GM12878 (cell line): ENCODE measurements around the gene SBF1. TPM values are rescaled to one million over a fixed set of nuclear protein-coding genes. Genes with fewer than 3 reads are reported as not detected.

ENCODE experiments used
- ATAC-seq: fragments of 200-7000 bp; cut with Tn5 transposase; 3 replicates; pipeline ENCODE4 v1.9.1; 2020; ENCODE audit warnings: mild to moderate bottlenecking, moderate library complexity
- BruUV-seq: library from RNA; stranded (reverse); fragments of 400-500 nt; replicated peaks from 2 replicates; lab custom pipeline; 2021; lab: Mats Ljungman, UMichigan
- CTCF ChIA-PET: fragments of 300-600 bp; sonication (Branson Sonifier 250); formaldehyde crosslinking; extraction: SDS; loops from one replicate; lab custom pipeline; 2021; ENCODE audit warnings: inconsistent platforms; lab: Yijun Ruan, JAX
- POLR2A ChIA-PET: fragments of 350-600 bp; formaldehyde crosslinking; extraction: SDS; loops from one replicate; lab custom pipeline; 2021; ENCODE audit warnings: inconsistent platforms; lab: Charles Lee
- RAD21 ChIA-PET: fragments of 300-600 bp; sonication (Branson Sonifier 250); formaldehyde crosslinking; loops from one replicate; lab custom pipeline; 2023; ENCODE audit warnings: antibody characterized with exemption; ENCODE audit not compliant: unreplicated experiment; lab: Charles Lee
- SMC1A ChIA-PET: fragments of 300-600 bp; sonication (Branson Sonifier 250); formaldehyde crosslinking; loops from one replicate; lab custom pipeline; 2023; ENCODE audit not compliant: unreplicated experiment, uncharacterized antibody; lab: Charles Lee
- DNase-seq: peaks from one replicate; pipeline ENCODE4 v3.0.0-alpha.2; 2011; ENCODE audit warnings: low read depth, low spot score
- FAIRE-seq: peaks from 3 replicates; lab custom pipeline; 2011; peaks lifted over from hg19 to GRCh38; lab: Jason Lieb, UNC
- H2AFZ ChIP-seq: 2 replicates; pipeline ENCODE4 v1.6.0; 2011; ENCODE audit warnings: low read depth, low read length, control low read depth; ENCODE audit not compliant: control insufficient read depth
- H3K27ac ChIP-seq: 2 replicates; pipeline ENCODE4 v1.5.1; 2011; ENCODE audit warnings: control low read depth; ENCODE audit not compliant: control insufficient read depth, insufficient read depth
- H3K27me3 ChIP-seq, 2 experiments: replicated peaks in 1 of 2; 2 replicates each; pipeline versions ENCODE4 v1.6.0 to v1.6.1; 2011; ENCODE audit warnings: low read length in 1 of 2; ENCODE audit not compliant: control insufficient read depth in 2 of 2, insufficient read depth in 2 of 2
- H3K36me3 ChIP-seq, 2 experiments: 2 replicates each; pipeline ENCODE4 v1.5.1; 2011; ENCODE audit warnings: low read length in 1 of 2; ENCODE audit not compliant: control insufficient read depth in 2 of 2, insufficient read depth in 2 of 2
- H3K4me1 ChIP-seq: 2 replicates; pipeline ENCODE4 v1.6.1; 2011; ENCODE audit warnings: mild to moderate bottlenecking, low read length, moderate library complexity, mixed read lengths; ENCODE audit not compliant: control insufficient read depth, insufficient read depth
- H3K4me2 ChIP-seq: 2 replicates; pipeline ENCODE4 v1.6.0; 2011; ENCODE audit warnings: control low read depth; ENCODE audit not compliant: control insufficient read depth, insufficient read depth
- H3K4me3 ChIP-seq: fragments of 200-600 bp; sonication (generic); 2 replicates; pipeline ENCODE4 v1.5.1; 2016
- H3K79me2 ChIP-seq: 2 replicates; pipeline ENCODE4 v1.6.0; 2011; ENCODE audit warnings: low read length; ENCODE audit not compliant: control insufficient read depth, insufficient read depth
- H3K9ac ChIP-seq: 2 replicates; pipeline ENCODE4 v1.8.0; 2011; ENCODE audit warnings: low read length, control low read depth, mixed read lengths; ENCODE audit not compliant: control insufficient read depth, insufficient read depth
- H3K9me3 ChIP-seq: replicated peaks from 3 replicates; pipeline ENCODE4 v1.5.1; 2011; ENCODE audit warnings: mild to moderate bottlenecking, low read length; ENCODE audit not compliant: control insufficient read depth, insufficient read depth
- H4K20me1 ChIP-seq: 2 replicates; pipeline ENCODE4 v1.6.0; 2011; ENCODE audit not compliant: control insufficient read depth, insufficient read depth
- ATF3 ChIP-seq: IDR thresholded peaks from 2 replicates; pipeline ENCODE4 v1.6.1; 2011; ENCODE audit warnings: low read depth, mild to moderate bottlenecking, low read length, moderate library complexity, borderline replicate concordance; ENCODE audit errors: extremely low read depth
- BHLHE40 ChIP-seq, 2 experiments: fragments of 450-650 bp in 1 of 2; IDR thresholded peaks; 2 replicates each; pipeline ENCODE4 v1.6.1; 2011 to 2017; ENCODE audit warnings: low read depth in 2 of 2, borderline replicate concordance in 1 of 2, improper control_type of control experiment in 1 of 2, low read length in 1 of 2, mild to moderate bottlenecking in 1 of 2
- FOXM1 ChIP-seq: IDR thresholded peaks from 2 replicates; pipeline ENCODE4 v1.6.1; 2012; ENCODE audit warnings: low read depth, mild to moderate bottlenecking, inconsistent platforms, low read length, moderate library complexity
- HDAC2 ChIP-seq: fragments of 200-600 bp; sonication (generic); IDR thresholded peaks from 2 replicates; pipeline ENCODE4 v1.6.1; 2017
- HDGF ChIP-seq: fragments of 450-650 bp; IDR thresholded peaks from 2 replicates; pipeline ENCODE4 v1.6.1; 2016; ENCODE audit warnings: antibody characterized with exemption
- IRF4 ChIP-seq: IDR thresholded peaks from 2 replicates; pipeline ENCODE4 v1.6.1; 2011; ENCODE audit warnings: low read depth, low read length
- MAX ChIP-seq: IDR thresholded peaks from 2 replicates; pipeline ENCODE4 v1.6.1; 2012; ENCODE audit warnings: low read depth, low read length, improper control_type of control experiment
- MYC ChIP-seq: IDR thresholded peaks from 2 replicates; pipeline ENCODE4 v1.6.1; 2011; ENCODE audit warnings: mild to moderate bottlenecking, low read length, moderate library complexity, inconsistent platforms; ENCODE audit not compliant: insufficient read depth, insufficient replicate concordance, insufficient read length, severe bottlenecking
- NKRF ChIP-seq: fragments of 450-650 bp; conservative IDR thresholded peaks from 2 replicates; pipeline ENCODE4 v1.6.1; 2017; ENCODE audit warnings: mild to moderate bottlenecking, moderate library complexity
- SIX5 ChIP-seq: IDR thresholded peaks from 2 replicates; pipeline ENCODE4 v1.6.1; 2011; ENCODE audit warnings: mild to moderate bottlenecking, low read depth, low read length, moderate library complexity; ENCODE audit not compliant: severe bottlenecking
- SPI1 ChIP-seq: IDR thresholded peaks from 2 replicates; pipeline ENCODE4 v1.6.1; 2011; ENCODE audit warnings: low read depth, mild to moderate bottlenecking, low read length, moderate library complexity, borderline replicate concordance; ENCODE audit not compliant: insufficient read depth
- TARDBP ChIP-seq: IDR thresholded peaks from 2 replicates; pipeline ENCODE4 v1.6.1; 2016; ENCODE audit warnings: borderline replicate concordance
- TCF12 ChIP-seq: IDR thresholded peaks from 2 replicates; pipeline ENCODE4 v1.6.1; 2011; ENCODE audit warnings: low read depth, mild to moderate bottlenecking, low read length
- TCF7 ChIP-seq: IDR thresholded peaks from 2 replicates; pipeline ENCODE4 v1.6.1; 2014; ENCODE audit warnings: antibody characterized with exemption, borderline replicate concordance
- ZBTB33 ChIP-seq: fragments of 450-650 bp; IDR thresholded peaks from 2 replicates; pipeline ENCODE4 v1.6.1; 2017; ENCODE audit warnings: mild to moderate bottlenecking
- ZNF217 ChIP-seq: fragments of 450-650 bp; IDR thresholded peaks from 2 replicates; pipeline ENCODE4 v1.6.1; 2017; ENCODE audit warnings: antibody characterized with exemption, mild to moderate bottlenecking
- ZNF384 ChIP-seq: IDR thresholded peaks from 2 replicates; pipeline ENCODE4 v1.6.1; 2012; ENCODE audit warnings: low read depth, mild to moderate bottlenecking, low read length, improper control_type of control experiment, borderline replicate concordance
- WGBS: methylation state at CpG from one replicate; pipeline ENCODE4 v1.1.6; 2016; ENCODE audit warnings: low lambda C conversion rate; ENCODE audit not compliant: insufficient replicate concordance, insufficient coverage; ENCODE audit errors: missing lambda C conversion rate; 5-methylcytosine and 5-hydroxymethylcytosine counted together
- in situ Hi-C: fragments of 300-500 bp; cut with MboI; formaldehyde crosslinking; loops from 9 replicates; pipeline ENCODE4 v1.14.3; 2018; ENCODE audit warnings: mixed read lengths
- intact Hi-C: fragments of 100-400 bp; cut with micrococcal nuclease; formaldehyde crosslinking; loops from one replicate; pipeline ENCODE4 v1.14.2; 2022; ENCODE audit not compliant: unreplicated experiment
- polyA plus RNA-seq, 11 experiments: library from polyadenylated mRNA; depleted of rRNA in 4 of 11; unstranded in 6 of 11; stranded (reverse) in 5 of 11; fragments of >200 nt; fragmentation: Nextera tagmentation in 4 of 11; fragmentation: Illumina TruSeq in 1 of 11; extraction: Ambion mirVana in 4 of 11; extraction: Trizol in 1 of 11; gene quantifications; 1 replicate in 1 of 11; 2 replicates in 10 of 11; pipeline versions ENCODE4 v1.2.1 to v1.2.3, GENCODE V29; 2011 to 2016; ENCODE audit warnings: inconsistent platforms in 2 of 11, missing spikeins in 2 of 11, low read depth in 1 of 11
- total RNA-seq, 4 experiments: library from RNA; depleted of rRNA in 3 of 4; stranded (reverse); fragments of >200 nt in 3 of 4; fragmentation: Illumina TruSeq in 1 of 4; extraction: Trizol in 1 of 4; gene quantifications; 2 replicates each; pipeline versions ENCODE4 v1.2.1 to v1.2.3, GENCODE V29; 2013 to 2021

SBF1 gene
- total and polyA plus RNA-seq, 10 of the 15 experiments (the other 5 are each of a cell fraction or from before 2014, with no cell fraction given): 0.23 to 95.0 (median 17.8) TPM

- TF ChIP-seq NKRF (no peak), ATF3 (no peak), MYC (no peak), TARDBP (no peak), TCF7 (no peak)
These were observed 54.8 kb downstream of the SBF1 start (continued) for GRCh38 chr22:50420015-50420414.

- Histone ChIP-seq H3K27me3 (no peaks in the 10 kb centered on the region), H3K36me3 (peaks cover 31 to 47% of the 10 kb centered on the region in 2 experiments), H4K20me1 (no peaks in the 10 kb centered on the region), H2AFZ (no peak overlapping the region), H3K4me1 (no peaks in the 10 kb centered on the region), H3K79me2 (no peaks in the 10 kb centered on the region), H3K9ac (no peak overlapping the region), H3K4me2 (no peak overlapping the region), H3K9me3 (no peaks in the 10 kb centered on the region), H3K27ac (no peak overlapping the region), H3K4me3 (no peak overlapping the region)
- RAD21 ChIA-PET: no interaction called here
- SMC1A ChIA-PET: no interaction called here
- intact Hi-C loops: no loop called here
- TF ChIP-seq FOXM1 (no peak), MAX (no peak), ZNF384 (no peak), HDGF (no peak), HDAC2 (no peak), IRF4 (no peak), BHLHE40 (IDR thresholded peaks at IDR 0.05; ENCODE audit: borderline replicate concordance in 1 of 2, low read depth in 2 of 2, low read length in 1 of 2) (no peak), SPI1 (no peak), ZBTB33 (no peak), SIX5 (no peak), TCF12 (no peak), ZNF217 (no peak)
- no TSS peak for BruUV-seq
- FAIRE-seq (no peak), DNase-seq (no peak), ATAC-seq (no peak)
- WGBS: over 99% methylated on average over 9 of the region's 9 CpGs
- POLR2A ChIA-PET: no interaction called here
- in situ Hi-C loops: no loop called here
- CTCF ChIA-PET: no interaction called here
These were observed 55.7 kb downstream of the SBF1 start for GRCh38 chr22:50419116-50419515.
